Thyroid gland (tissue), 4 donors: ENCODE data around the gene LZTS3. TPM values are rescaled to one million over a fixed set of nuclear protein-coding genes. Genes with fewer than 3 reads are reported as not detected.
"Not testable (repeated sequence)": the region's sequence is repeated elsewhere in the genome, so short reads cannot be mapped to it uniquely, and the experiment has no call there.

Experiments
- DNase-seq, 2 donors: peaks; one replicate each; pipeline ENCODE4 v3.0.0-alpha.2; 2019
- H3K27ac ChIP-seq, 3 donors: fragments of 200-600 bp; sonication (generic); 1 replicate in 2 of 3; 2 replicates in 1 of 3; pipeline ENCODE4 v1.5.1; 2016 to 2019; ENCODE audit warnings: mild to moderate bottlenecking in 1 of 3, moderate library complexity in 1 of 3
- H3K27me3 ChIP-seq: fragments of 200-600 bp; sonication (generic); one replicate; pipeline ENCODE4 v1.5.1; 2019
- H3K36me3 ChIP-seq, 2 donors: fragments of 200-600 bp; sonication (generic); one replicate each; pipeline ENCODE4 v1.5.1; 2016 to 2019
- H3K4me1 ChIP-seq, 2 donors: fragments of 200-600 bp; sonication (generic); one replicate each; pipeline ENCODE4 v1.5.1; 2017 to 2019
- H3K4me3 ChIP-seq, 3 donors: fragments of 200-600 bp; sonication (generic); replicated peaks in 1 of 3; 1 replicate in 2 of 3; 2 replicates in 1 of 3; pipeline ENCODE4 v1.5.1; 2016; ENCODE audit warnings: mild to moderate bottlenecking in 1 of 3
- H3K9me3 ChIP-seq: fragments of 200-600 bp; sonication (generic); one replicate; pipeline ENCODE4 v1.5.1; 2017
- POLR2A ChIP-seq, 2 donors: fragments of 450-650 bp; IDR thresholded peaks; one replicate each; pipeline ENCODE4 v1.6.1; 2017; ENCODE audit warnings: antibody characterized with exemption in 2 of 2, mild to moderate bottlenecking in 2 of 2, moderate library complexity in 1 of 2
- WGBS, 2 donors: methylation state at CpG; one replicate each; pipeline ENCODE4 v1.1.5; 2017; 5-methylcytosine and 5-hydroxymethylcytosine counted together
- intact Hi-C: fragments of 100-400 bp; cut with DNase I; formaldehyde crosslinking; loops from one replicate; pipeline ENCODE4 v1.15.1; 2023
- total RNA-seq, 4 donors: library from RNA; depleted of rRNA; stranded (reverse); fragments of >200 nt; gene quantifications; one replicate each; pipeline ENCODE4 v1.2.3, GENCODE V29; 2016
- TF ChIP-seq, protein P1 (sequence below), 6 experiments: fragments of 200-600 bp in 3 of 6; fragments of 450-650 bp in 3 of 6; sonication (generic) in 3 of 6; IDR thresholded peaks; one replicate each; pipeline ENCODE4 v1.5.1; 2016 to 2019; ENCODE audit warnings: antibody characterized with exemption in 6 of 6, mild to moderate bottlenecking in 2 of 6, inconsistent platforms in 1 of 6, moderate library complexity in 1 of 6

LZTS3 gene
- total RNA-seq, 4 donors from 2014 or later, result 27.7 to 39.1 (median 35.1) TPM

DNA sequence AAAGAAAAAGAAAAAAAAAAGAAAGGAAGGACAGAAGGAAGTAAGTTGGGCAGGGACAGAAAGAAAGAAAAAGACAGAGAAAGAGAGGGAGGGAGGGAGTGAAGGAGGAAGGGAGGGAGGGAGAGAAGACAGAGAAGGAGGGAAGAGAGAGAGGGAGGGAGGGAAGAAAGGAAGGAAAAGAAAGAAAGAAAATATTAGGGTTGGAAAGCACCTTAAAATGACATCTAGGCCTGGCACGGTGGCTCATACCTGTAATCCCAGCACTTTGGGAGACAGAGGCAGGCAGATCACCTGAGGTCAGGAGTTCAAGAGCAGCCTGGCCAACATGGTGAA is 46.9 kb downstream of the LZTS3 start:
- DNase-seq, result no peak
- TF ChIP-seq POLR2A (IDR thresholded peaks at IDR 0.05), result no peak
- TF ChIP-seq, protein P1, sequence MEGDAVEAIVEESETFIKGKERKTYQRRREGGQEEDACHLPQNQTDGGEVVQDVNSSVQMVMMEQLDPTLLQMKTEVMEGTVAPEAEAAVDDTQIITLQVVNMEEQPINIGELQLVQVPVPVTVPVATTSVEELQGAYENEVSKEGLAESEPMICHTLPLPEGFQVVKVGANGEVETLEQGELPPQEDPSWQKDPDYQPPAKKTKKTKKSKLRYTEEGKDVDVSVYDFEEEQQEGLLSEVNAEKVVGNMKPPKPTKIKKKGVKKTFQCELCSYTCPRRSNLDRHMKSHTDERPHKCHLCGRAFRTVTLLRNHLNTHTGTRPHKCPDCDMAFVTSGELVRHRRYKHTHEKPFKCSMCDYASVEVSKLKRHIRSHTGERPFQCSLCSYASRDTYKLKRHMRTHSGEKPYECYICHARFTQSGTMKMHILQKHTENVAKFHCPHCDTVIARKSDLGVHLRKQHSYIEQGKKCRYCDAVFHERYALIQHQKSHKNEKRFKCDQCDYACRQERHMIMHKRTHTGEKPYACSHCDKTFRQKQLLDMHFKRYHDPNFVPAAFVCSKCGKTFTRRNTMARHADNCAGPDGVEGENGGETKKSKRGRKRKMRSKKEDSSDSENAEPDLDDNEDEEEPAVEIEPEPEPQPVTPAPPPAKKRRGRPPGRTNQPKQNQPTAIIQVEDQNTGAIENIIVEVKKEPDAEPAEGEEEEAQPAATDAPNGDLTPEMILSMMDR (IDR thresholded peaks at IDR 0.05), result no peak
- no peaks in the 10 kb centered on the region for H3K4me1 ChIP-seq
- 90 to 95% methylated on average over 1 of the region's 1 CpG for WGBS, 2 donors
- H3K9me3 ChIP-seq, result no peaks in the 10 kb centered on the region
- intact Hi-C loops, result no loop called here
- H3K36me3 ChIP-seq, result peaks cover 5 to 7% of the 10 kb centered on the region in 2 donors
- no peak overlapping the region for H3K4me3 ChIP-seq
- no peak overlapping the region for H3K27ac ChIP-seq
- no peaks in the 10 kb centered on the region for H3K27me3 ChIP-seq

DNA sequence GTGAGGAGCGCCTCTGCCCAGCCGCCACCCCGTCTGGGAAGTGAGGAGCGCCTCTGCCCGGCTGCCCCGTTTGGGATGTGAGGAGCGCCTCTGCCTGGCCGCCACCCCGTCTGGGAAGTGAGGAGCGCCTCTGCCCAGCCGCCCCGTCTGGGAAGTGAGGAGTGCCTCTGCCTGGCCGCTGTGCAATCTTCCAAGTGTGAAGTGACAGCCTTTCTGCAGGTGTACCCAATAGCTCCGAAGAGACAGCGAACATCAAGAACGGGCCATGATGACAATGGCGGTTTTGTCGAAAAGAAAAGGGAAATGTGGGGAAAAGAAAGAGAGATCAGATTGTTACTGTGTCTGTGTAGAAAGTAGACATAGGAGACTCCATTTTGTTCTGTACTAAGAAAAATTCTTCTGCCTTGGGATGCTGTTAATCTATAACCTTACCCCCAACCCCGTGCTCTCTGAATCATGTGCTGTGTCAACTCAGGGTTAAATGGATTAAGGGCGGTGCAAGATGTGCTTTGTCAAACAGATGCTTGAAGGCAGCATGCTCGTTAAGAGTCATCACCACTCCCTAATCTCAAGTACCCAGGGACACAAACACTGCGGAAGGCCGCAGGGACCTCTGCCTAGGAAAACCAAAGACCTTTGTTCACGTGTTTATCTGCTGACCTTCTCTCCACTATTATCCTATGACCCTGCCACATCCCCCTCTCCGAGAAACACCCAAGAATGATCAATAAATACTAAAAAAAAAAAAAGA is 47.4 kb downstream of the LZTS3 start:
- H3K4me1 ChIP-seq, H3K27me3 ChIP-seq, H3K27ac ChIP-seq, H3K9me3 ChIP-seq, H3K4me3 ChIP-seq, DNase-seq, intact Hi-C loops: not testable (repeated sequence)
- 81 to 84% methylated on average over 18 to 22 of the region's 25 CpGs for WGBS, 2 donors
- H3K36me3 ChIP-seq, result peaks cover 8 to 12% of the 10 kb centered on the region in 2 donors

DNA sequence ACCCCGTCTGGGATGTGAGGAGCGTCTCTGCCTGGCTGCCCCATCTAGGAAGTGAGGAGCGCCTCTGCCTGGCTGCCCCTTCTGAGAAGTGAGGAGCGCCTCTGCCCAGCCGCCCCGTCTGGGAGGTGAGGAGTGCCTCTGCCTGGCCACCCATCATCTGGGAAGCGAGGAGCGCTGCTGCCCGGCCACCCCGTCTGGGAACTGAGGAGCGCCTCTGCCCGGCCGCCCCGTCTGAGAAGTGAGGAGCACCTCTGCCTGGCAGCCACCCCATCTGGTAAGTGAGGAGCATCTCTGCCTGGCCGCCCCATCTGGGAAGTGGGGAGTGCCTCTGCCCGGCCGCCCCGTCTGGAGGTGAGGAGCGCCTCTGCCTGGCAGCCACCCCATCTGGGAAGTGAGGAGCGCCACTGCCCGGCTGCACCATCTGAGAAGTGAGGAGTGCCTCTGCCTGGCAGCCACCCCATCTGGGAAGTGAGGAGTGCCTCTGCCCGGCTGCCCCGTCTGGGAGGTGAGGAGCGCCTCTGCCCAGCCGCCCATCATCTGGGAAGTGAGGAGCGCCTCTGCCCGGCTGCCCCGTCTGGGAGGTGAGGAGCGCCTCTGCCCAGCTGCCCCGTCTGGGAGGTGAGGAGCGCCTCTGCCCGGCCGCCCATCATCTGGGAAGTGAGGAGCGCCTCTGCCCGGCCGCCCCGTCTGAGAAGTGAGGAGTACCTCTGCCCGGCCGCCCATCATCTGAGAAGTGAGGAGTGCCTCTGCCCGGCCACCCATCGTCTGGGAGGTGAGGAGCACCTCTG is 48.4 kb downstream of the LZTS3 start:
- H3K4me1 ChIP-seq, H3K9me3 ChIP-seq, intact Hi-C loops, H3K27me3 ChIP-seq, DNase-seq, H3K27ac ChIP-seq, H3K4me3 ChIP-seq: not testable (repeated sequence)
- WGBS, 2 donors, result 90 to 98% methylated on average over 10 to 13 of the region's 41 CpGs
- H3K36me3 ChIP-seq, result peaks cover 8 to 12% of the 10 kb centered on the region in 2 donors

DNA sequence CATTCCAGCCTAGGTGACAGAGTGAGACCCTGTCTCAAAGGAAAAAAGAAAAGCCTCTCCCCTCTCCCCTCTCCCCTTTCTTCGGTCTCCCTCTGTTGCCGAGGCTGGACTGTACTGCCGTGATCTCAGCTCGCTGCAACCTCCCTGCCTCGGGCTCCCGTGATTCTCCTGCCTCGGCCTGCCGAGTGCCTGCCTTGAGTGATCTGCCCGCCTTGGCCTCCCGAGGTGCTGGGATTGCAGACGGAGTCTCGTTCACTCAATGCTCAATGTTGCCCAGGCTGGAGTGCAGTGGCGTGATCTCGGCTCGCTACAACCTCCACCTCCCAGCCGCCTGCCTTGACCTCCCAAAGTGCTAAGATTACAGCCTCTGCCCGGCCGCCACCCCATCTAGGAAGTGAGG is 49.2 kb downstream of the LZTS3 start:
- DNase-seq, H3K9me3 ChIP-seq, H3K4me1 ChIP-seq, intact Hi-C loops, H3K27ac ChIP-seq, H3K27me3 ChIP-seq, H3K4me3 ChIP-seq: not testable (repeated sequence)
- WGBS, 2 donors, result 100% methylated on average over 12 to 16 of the region's 18 CpGs
- H3K36me3 ChIP-seq, result peaks cover 8 to 12% of the 10 kb centered on the region in 2 donors

DNA sequence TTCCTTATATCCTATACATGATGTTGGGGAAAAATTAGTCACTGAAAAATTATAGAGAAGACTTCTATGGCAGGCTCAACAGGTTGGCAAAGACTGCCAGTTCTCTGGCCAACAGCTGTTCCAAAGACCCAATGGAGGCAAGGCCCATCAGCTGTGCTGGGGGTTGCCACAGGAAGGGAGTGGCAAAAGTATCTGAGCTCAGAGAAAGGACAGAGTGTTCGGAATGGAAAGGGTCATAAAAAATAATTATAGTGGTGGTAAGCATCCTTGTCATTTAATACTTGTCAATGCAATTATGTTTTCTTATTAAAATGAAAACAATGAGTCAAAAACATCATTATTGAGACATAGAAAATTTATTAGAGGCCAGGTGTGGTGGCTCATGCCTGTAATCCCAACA is 49.8 kb downstream of the LZTS3 start:
- DNase-seq, result no peak
- TF ChIP-seq POLR2A (IDR thresholded peaks at IDR 0.05), result no peak
- TF ChIP-seq, protein P1 (IDR thresholded peaks at IDR 0.05), result no peak
- Histone ChIP-seq H3K9me3 (no peaks in the 10 kb centered on the region), H3K4me1 (no peaks in the 10 kb centered on the region), H3K4me3 (no peak overlapping the region), H3K27me3 (no peaks in the 10 kb centered on the region), H3K27ac (no peak overlapping the region), H3K36me3 (peaks cover 8 to 12% of the 10 kb centered on the region in 2 donors)
- WGBS, 2 donors, result 89 to 100% methylated on average over 1 of the region's 1 CpG
- intact Hi-C loops, result no loop called here

DNA sequence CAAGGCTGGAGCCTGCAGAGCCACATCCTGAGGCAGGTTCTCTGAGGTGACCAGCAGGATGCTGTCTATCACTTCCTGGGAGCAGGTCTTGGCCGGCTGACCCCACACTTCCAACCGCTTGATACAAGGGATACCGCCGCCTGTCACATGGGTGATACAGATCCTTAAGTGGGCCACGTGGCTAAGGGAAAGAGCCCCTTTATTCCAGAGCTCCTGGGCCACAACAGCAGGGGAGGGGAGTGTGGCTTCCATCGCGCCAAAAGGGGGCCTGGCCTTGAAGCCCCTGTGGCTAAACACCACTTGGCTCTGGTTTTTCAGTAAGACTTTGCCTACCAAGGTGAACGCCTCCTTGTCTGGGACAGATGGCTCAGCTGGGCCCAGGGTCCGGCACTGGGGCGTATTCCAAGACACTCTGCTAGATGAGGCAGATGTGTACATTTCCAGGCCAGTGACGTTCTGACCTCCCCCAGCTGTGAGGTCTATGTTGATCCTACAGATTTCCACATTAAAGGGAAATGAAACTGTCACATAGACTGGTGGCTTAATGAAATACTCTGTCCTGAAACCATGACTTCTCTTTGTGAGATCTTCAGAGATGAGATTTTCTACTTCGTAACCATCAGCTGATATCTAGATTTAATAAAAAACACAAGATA is 51.3 kb downstream of the LZTS3 start:
- Histone ChIP-seq H3K4me1 (peaks cover 3 to 5% of the 10 kb centered on the region in 2 donors), H3K27ac (no peak overlapping the region), H3K9me3 (no peaks in the 10 kb centered on the region), H3K36me3 (peaks cover 8 to 12% of the 10 kb centered on the region in 2 donors), H3K27me3 (no peaks in the 10 kb centered on the region), H3K4me3 (no peak overlapping the region)
- DNase-seq, result no peak
- TF ChIP-seq, protein P1 (IDR thresholded peaks at IDR 0.05), result no peak
- no peak for TF ChIP-seq POLR2A (IDR thresholded peaks at IDR 0.05)
- intact Hi-C loops, result no loop called here
- WGBS, 2 donors, result 93% methylated on average over 6 to 11 of the region's 12 CpGs
